ENCODE data around the gene CDH2.

CDH2 gene

GRCh38 chr18:28176698-28176947 is 307 bp downstream of the CDH2 start:
- no peak overlapping the region for H3K27ac Mint-ChIP-seq
- H3K9me3 Mint-ChIP-seq: peaks cover 8% of the 10 kb centered on the region
- H3K4me1 Mint-ChIP-seq: peaks cover 11% of the 10 kb centered on the region
- ATAC-seq (peak; percentile 20), DNase-seq (ENCODE audit: low spot score in 2 of 2) (no peak)
- no peaks in the 10 kb centered on the region for H3K36me3 Mint-ChIP-seq
- peak overlapping the region; percentile 57 for H3K4me3 Mint-ChIP-seq

- peaks cover 11% of the 10 kb centered on the region for H3K4me1 Mint-ChIP-seq
These were observed 816 bp downstream of the CDH2 start for GRCh38 chr18:28175930-28176697.

GRCh38 chr18:28175150-28175929 is 1.6 kb downstream of the CDH2 start:
- H3K36me3 Mint-ChIP-seq: no peaks in the 10 kb centered on the region
- DNase-seq (ENCODE audit: low spot score in 2 of 2) (no peak), ATAC-seq (peak; percentile 27)
- no peak overlapping the region for H3K27ac Mint-ChIP-seq
- H3K4me1 Mint-ChIP-seq: peaks cover 11% of the 10 kb centered on the region
- peak overlapping the region; percentile 57 for H3K4me3 Mint-ChIP-seq
- H3K9me3 Mint-ChIP-seq: peaks cover 8% of the 10 kb centered on the region

More at GRCh38 chr18:28175930-28176697, 816 bp downstream of the CDH2 start:
- Mint-ChIP-seq H3K27ac (no peak overlapping the region), H3K9me3 (peaks cover 8% of the 10 kb centered on the region), H3K36me3 (no peaks in the 10 kb centered on the region), H3K4me3 (peak overlapping the region; percentile 57)
- peak; percentile 39 for ATAC-seq
- no peak for DNase-seq (ENCODE audit: low spot score in 2 of 2)

- Mint-ChIP-seq H3K4me1 (peaks cover 11% of the 10 kb centered on the region), H3K27ac (no peak overlapping the region), H3K9me3 (peaks cover 11% of the 10 kb centered on the region), H3K4me3 (no peak overlapping the region), H3K36me3 (no peaks in the 10 kb centered on the region)
- ATAC-seq (no peak), DNase-seq (ENCODE audit: low spot score in 2 of 2) (no peak)
These were observed 2.6 kb downstream of the CDH2 start for GRCh38 chr18:28174181-28174905.

- DNase-seq (ENCODE audit: low spot score in 2 of 2) (no peak), ATAC-seq (no peak)
- H3K4me3 Mint-ChIP-seq: no peak overlapping the region
- peaks cover 8% of the 10 kb centered on the region for H3K9me3 Mint-ChIP-seq
- no peaks in the 10 kb centered on the region for H3K36me3 Mint-ChIP-seq
- H3K27ac Mint-ChIP-seq: no peak overlapping the region
- peaks cover 11% of the 10 kb centered on the region for H3K4me1 Mint-ChIP-seq
These were observed 5.1 kb downstream of the CDH2 start for GRCh38 chr18:28171837-28172236.

GRCh38 chr18:28168725-28169124 is 8.2 kb downstream of the CDH2 start:
- Mint-ChIP-seq H3K9me3 (peaks cover 3% of the 10 kb centered on the region), H3K4me3 (no peak overlapping the region), H3K36me3 (no peaks in the 10 kb centered on the region), H3K4me1 (no peaks in the 10 kb centered on the region), H3K27ac (no peak overlapping the region)
- no peak for DNase-seq (ENCODE audit: low spot score in 2 of 2)
- no peak for ATAC-seq

- Mint-ChIP-seq H3K27ac (no peak overlapping the region), H3K4me3 (no peak overlapping the region), H3K36me3 (no peaks in the 10 kb centered on the region), H3K9me3 (peaks cover 3% of the 10 kb centered on the region), H3K4me1 (no peaks in the 10 kb centered on the region)
- DNase-seq (ENCODE audit: low spot score in 2 of 2) (no peak), ATAC-seq (no peak)
These were observed 9.0 kb downstream of the CDH2 start for GRCh38 chr18:28167835-28168349.

- no peak for DNase-seq (ENCODE audit: low spot score in 2 of 2)
- H3K27ac Mint-ChIP-seq: no peak overlapping the region
- no peak overlapping the region for H3K4me3 Mint-ChIP-seq
- peaks cover 3% of the 10 kb centered on the region for H3K9me3 Mint-ChIP-seq
- ATAC-seq: no peak
- no peaks in the 10 kb centered on the region for H3K36me3 Mint-ChIP-seq
- H3K4me1 Mint-ChIP-seq: no peaks in the 10 kb centered on the region
These were observed 12.0 kb downstream of the CDH2 start for GRCh38 chr18:28164771-28165483.

- DNase-seq (ENCODE audit: low spot score in 2 of 2) (no peak), ATAC-seq (no peak)
- Mint-ChIP-seq H3K27ac (no peak overlapping the region), H3K4me1 (no peaks in the 10 kb centered on the region), H3K9me3 (no peaks in the 10 kb centered on the region), H3K36me3 (no peaks in the 10 kb centered on the region), H3K4me3 (no peak overlapping the region)
These were observed 13.6 kb downstream of the CDH2 start for GRCh38 chr18:28163201-28163775.

GRCh38 chr18:28161608-28162599 is 15.0 kb downstream of the CDH2 start:
- no peaks in the 10 kb centered on the region for H3K4me1 Mint-ChIP-seq
- no peak overlapping the region for H3K27ac Mint-ChIP-seq
- no peak for ATAC-seq
- H3K9me3 Mint-ChIP-seq: no peaks in the 10 kb centered on the region
- H3K36me3 Mint-ChIP-seq: no peaks in the 10 kb centered on the region
- DNase-seq (ENCODE audit: low spot score in 2 of 2): no peak
- no peak overlapping the region for H3K4me3 Mint-ChIP-seq

GRCh38 chr18:28159055-28159454 is 17.9 kb downstream of the CDH2 start:
- DNase-seq (ENCODE audit: low spot score in 2 of 2) (no peak), ATAC-seq (no peak)
- Mint-ChIP-seq H3K36me3 (no peaks in the 10 kb centered on the region), H3K27ac (no peak overlapping the region), H3K9me3 (peaks cover 5% of the 10 kb centered on the region), H3K4me1 (no peaks in the 10 kb centered on the region), H3K4me3 (no peak overlapping the region)

GRCh38 chr18:28158083-28158581 is 18.8 kb downstream of the CDH2 start:
- no peaks in the 10 kb centered on the region for H3K36me3 Mint-ChIP-seq
- no peak overlapping the region for H3K4me3 Mint-ChIP-seq
- no peaks in the 10 kb centered on the region for H3K4me1 Mint-ChIP-seq
- no peak overlapping the region for H3K27ac Mint-ChIP-seq
- peaks cover 5% of the 10 kb centered on the region for H3K9me3 Mint-ChIP-seq
- DNase-seq (ENCODE audit: low spot score in 2 of 2) (no peak), ATAC-seq (no peak)

GRCh38 chr18:28153485-28154065 is 23.4 kb downstream of the CDH2 start:
- H3K36me3 Mint-ChIP-seq: no peaks in the 10 kb centered on the region
- no peaks in the 10 kb centered on the region for H3K4me1 Mint-ChIP-seq
- H3K9me3 Mint-ChIP-seq: peaks cover 5% of the 10 kb centered on the region
- H3K4me3 Mint-ChIP-seq: no peak overlapping the region
- ATAC-seq: no peak
- H3K27ac Mint-ChIP-seq: no peak overlapping the region
- DNase-seq (ENCODE audit: low spot score in 2 of 2): no peak

Measured in stimulated activated effector memory CD8-positive, alpha-beta T cell treated with anti-CD3 and anti-CD28 coated beads, Interleukin-12 subunit alpha, Interleukin-12 subunit beta, amount 100 ng/mL, for 72 hours (primary cell).